K562 (cell line): ENCODE measurements around the gene CGNL1. TPM values are rescaled to one million over a fixed set of nuclear protein-coding genes. Genes with fewer than 3 reads are reported as not detected.

Source experiments
- ATAC-seq: fragments of 200-7000 bp; cut with Tn5 transposase; 3 replicates; pipeline ENCODE4 v1.9.1; 2020; ENCODE audit warnings: moderate library complexity
- BruUV-seq: library from RNA; stranded (reverse); fragments of 400-500 nt; replicated peaks from 2 replicates; lab custom pipeline; 2021; lab: Mats Ljungman, UMichigan
- CTCF ChIA-PET: fragments of 300-600 bp; formaldehyde crosslinking; extraction: SDS; loops from one replicate; lab custom pipeline; 2021; ENCODE audit warnings: low intra/inter-chr PET ratio; lab: Yijun Ruan, JAX
- POLR2A ChIA-PET: fragments of 300-600, 350-650 bp; sonication (Branson Sonifier 250); formaldehyde crosslinking; extraction: SDS; loops from one replicate; lab custom pipeline; 2021; ENCODE audit warnings: antibody characterized with exemption, inconsistent platforms; lab: Yijun Ruan, JAX
- DNase-seq, 4 experiments: peaks; one replicate each; pipeline versions ENCODE4 v3.0.0 to v3.0.0-alpha.2; 2011 to 2018; ENCODE audit warnings: low spot score in 3 of 4, mixed read lengths in 3 of 4; ENCODE audit errors: extremely low read depth in 1 of 4
- FAIRE-seq: peaks from 2 replicates; lab custom pipeline; 2011; peaks lifted over from hg19 to GRCh38; lab: Jason Lieb, UNC
- H2AFZ ChIP-seq: 2 replicates; pipeline ENCODE4 v1.6.0; 2011; ENCODE audit warnings: low read depth, low read length, control low read depth, inconsistent platforms
- H3K27ac ChIP-seq: fragments of 200-600 bp; 3 replicates; pipeline ENCODE4 v1.8.0; 2011; ENCODE audit warnings: low read depth, mild to moderate bottlenecking, control low read depth, inconsistent platforms, low read length, moderate library complexity, mixed read lengths; ENCODE audit errors: extremely low read depth
- H3K27me3 ChIP-seq, 2 experiments: fragments of 300-600 bp in 1 of 2; 2 replicates in 1 of 2; 3 replicates in 1 of 2; pipeline versions ENCODE4 v1.6.0 to v1.8.0; 2011; ENCODE audit warnings: inconsistent platforms in 2 of 2, low read length in 2 of 2, mild to moderate bottlenecking in 1 of 2, mixed read lengths in 1 of 2, moderate library complexity in 1 of 2; ENCODE audit not compliant: control insufficient read depth in 2 of 2, insufficient read depth in 2 of 2
- H3K36me3 ChIP-seq: fragments of 300-600 bp; 3 replicates; pipeline ENCODE4 v1.8.0; 2011; ENCODE audit warnings: mild to moderate bottlenecking, low read length, inconsistent platforms; ENCODE audit not compliant: control insufficient read depth, insufficient read depth
- H3K4me1 ChIP-seq, 2 experiments: fragments of 200-600 bp in 1 of 2; replicated peaks in 1 of 2; 2 replicates in 1 of 2; 3 replicates in 1 of 2; pipeline versions ENCODE4 v1.5.1 to v1.8.0; 2011; ENCODE audit warnings: inconsistent platforms in 2 of 2, low read length in 2 of 2, mild to moderate bottlenecking in 1 of 2, mixed read lengths in 1 of 2, moderate library complexity in 1 of 2; ENCODE audit not compliant: control insufficient read depth in 2 of 2, insufficient read depth in 2 of 2
- H3K4me2 ChIP-seq: 2 replicates; pipeline ENCODE4 v1.6.1; 2011; ENCODE audit warnings: low read length, control low read depth, inconsistent platforms, mixed read lengths; ENCODE audit not compliant: insufficient read depth
- H3K4me3 ChIP-seq: fragments of 200-600 bp; sonication (generic), shearing (Covaris generic); 2 replicates; pipeline ENCODE4 v1.5.1; 2016; ENCODE audit warnings: control low read depth, inconsistent platforms
- H3K79me2 ChIP-seq: fragments of 200-600 bp; 3 replicates; pipeline ENCODE4 v1.8.0; 2011; ENCODE audit warnings: low read length, inconsistent platforms; ENCODE audit not compliant: control insufficient read depth, insufficient read depth
- H3K9ac ChIP-seq, 2 experiments: 2 replicates each; pipeline versions ENCODE4 v1.6.0 to v1.6.1; 2011; ENCODE audit warnings: low read depth in 2 of 2, low read length in 2 of 2, control low read depth in 1 of 2, inconsistent platforms in 1 of 2, mild to moderate bottlenecking in 1 of 2, mixed read lengths in 1 of 2; ENCODE audit not compliant: insufficient read depth in 1 of 2
- H3K9me1 ChIP-seq: one replicate; pipeline ENCODE4 v1.6.0; 2011; ENCODE audit warnings: inconsistent platforms, mild to moderate bottlenecking, low read length, moderate library complexity; ENCODE audit not compliant: control insufficient read depth, insufficient read depth
- H3K9me3 ChIP-seq: replicated peaks from 2 replicates; pipeline ENCODE4 v1.5.1; 2011; ENCODE audit warnings: low read depth, low read length, inconsistent platforms; ENCODE audit not compliant: control insufficient read depth, insufficient read depth
- H4K20me1 ChIP-seq: replicated peaks from 2 replicates; pipeline ENCODE4 v1.6.1; 2011; ENCODE audit warnings: low read length, inconsistent platforms, mixed read lengths; ENCODE audit not compliant: control insufficient read depth, insufficient read depth
- CREB3L1 ChIP-seq: fragments of 450-650 bp; IDR thresholded peaks from 2 replicates; pipeline ENCODE4 v1.6.1; 2014; ENCODE audit warnings: low read depth, mild to moderate bottlenecking, moderate library complexity, borderline replicate concordance
- CSDE1 ChIP-seq, 2 experiments: fragments of 450-650 bp; IDR thresholded peaks; 2 replicates each; pipeline ENCODE4 v1.6.1; 2016; ENCODE audit warnings: mild to moderate bottlenecking in 1 of 2
- ILK ChIP-seq: fragments of 450-650 bp; IDR thresholded peaks from 2 replicates; pipeline ENCODE4 v1.6.1; 2016; ENCODE audit warnings: missing genetic modification characterization, low read depth, mild to moderate bottlenecking, missing compliant biosample characterization, moderate library complexity, borderline replicate concordance
- SMARCA5 ChIP-seq: fragments of 450-650 bp; IDR thresholded peaks from 2 replicates; pipeline ENCODE4 v1.6.1; 2016
- SNIP1 ChIP-seq: fragments of 450-650 bp; IDR thresholded peaks from 2 replicates; pipeline ENCODE4 v1.7.1; 2017; ENCODE audit warnings: low read depth, mild to moderate bottlenecking
- ZC3H4 ChIP-seq: sonication (generic); formaldehyde crosslinking; IDR thresholded peaks from 2 replicates; pipeline ENCODE4 v1.9.0; 2021; ENCODE audit warnings: missing genetic modification reagents, borderline replicate concordance
- ZNF318 ChIP-seq, 2 experiments: fragments of 450-650 bp; IDR thresholded peaks; 2 replicates each; pipeline ENCODE4 v1.6.1; 2016; ENCODE audit warnings: mild to moderate bottlenecking in 2 of 2, borderline replicate concordance in 1 of 2, low read depth in 1 of 2, moderate library complexity in 1 of 2
- ZNF707 ChIP-seq: fragments of 250-450 bp; sonication (Bioruptor Pico); conservative IDR thresholded peaks from 2 replicates; pipeline ENCODE4 v1.8.0; 2022; ENCODE audit warnings: inconsistent platforms, mild to moderate bottlenecking, moderate library complexity
- WGBS: fragments of 100-300 bp; shearing (Covaris generic); methylation state at CpG from one replicate; pipeline ENCODE4 v1.1.6; 2016; ENCODE audit warnings: low coverage, mixed read lengths; ENCODE audit not compliant: insufficient coverage; ENCODE audit errors: missing lambda C conversion rate; 5-methylcytosine and 5-hydroxymethylcytosine counted together
- in situ Hi-C: fragments of 300-500 bp; cut with MboI; formaldehyde crosslinking; loops from 4 replicates; pipeline ENCODE4 v1.15.0; 2018; ENCODE audit warnings: inconsistent platforms, mixed read lengths
- intact Hi-C: fragments of 100-400 bp; cut with micrococcal nuclease; formaldehyde crosslinking; loops from 2 replicates; pipeline ENCODE4 v1.14.2; 2022
- polyA plus RNA-seq, 8 experiments: library from polyadenylated mRNA; depleted of rRNA in 4 of 8; stranded (reverse) in 5 of 8; unstranded in 3 of 8; fragments of >200 nt; fragmentation: Nextera tagmentation in 2 of 8; fragmentation: Illumina TruSeq in 1 of 8; extraction: Ambion mirVana in 2 of 8; extraction: Trizol in 1 of 8; gene quantifications; 2 replicates each; pipeline versions ENCODE4 v1.2.1 to v1.2.3, GENCODE V29; 2011 to 2014; ENCODE audit warnings: inconsistent platforms in 1 of 8, missing spikeins in 1 of 8
- total RNA-seq, 7 experiments: library from RNA; depleted of rRNA in 6 of 7; stranded (reverse); fragments of >200 nt in 6 of 7; fragmentation: Illumina TruSeq in 2 of 7; extraction: Trizol in 2 of 7; gene quantifications; 2 replicates each; pipeline versions ENCODE4 v1.2.1 to v1.2.3, GENCODE V29; 2011 to 2021; ENCODE audit warnings: low replicate concordance in 1 of 7
- TF ChIP-seq, protein P1 (sequence below): sonication (generic); formaldehyde crosslinking; IDR thresholded peaks from 2 replicates; pipeline ENCODE4 v1.4.0; 2020; ENCODE audit warnings: mild to moderate bottlenecking, missing genetic modification reagents
- TF ChIP-seq, protein P2 (sequence below): IDR thresholded peaks from 2 replicates; pipeline ENCODE4 v1.6.1; 2011; ENCODE audit not compliant: insufficient read length; ENCODE audit errors: extremely low read depth

Gene CGNL1
- total and polyA plus RNA-seq, 9 of the 15 experiments (the other 6 are each of a cell fraction or from before 2014, with no cell fraction given): 0.01 to 0.07 TPM; not detected in 7

DNA sequence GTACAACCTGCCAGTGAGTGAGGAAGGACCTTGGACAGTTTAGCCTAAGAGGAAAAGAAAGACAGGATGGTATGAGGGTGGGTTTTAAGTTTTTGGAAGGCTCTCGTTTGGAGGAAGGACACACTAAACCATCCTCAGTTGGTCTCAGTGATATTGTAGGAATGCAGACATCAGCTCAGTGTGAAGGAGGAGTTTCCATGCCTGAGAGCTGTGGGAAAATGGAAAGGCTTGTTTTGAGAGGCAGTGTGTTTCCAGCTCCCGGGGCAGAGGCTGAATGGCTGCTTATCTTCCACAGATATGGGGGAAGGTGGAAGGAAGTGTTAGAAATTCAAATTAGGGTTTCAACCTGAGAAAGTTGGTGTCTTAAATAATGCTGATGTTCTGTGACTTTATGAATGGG is 125.8 kb downstream of the CGNL1 start:
- Histone ChIP-seq H3K79me2 (no peaks in the 10 kb centered on the region), H4K20me1 (no peaks in the 10 kb centered on the region), H3K4me3 (no peak overlapping the region), H3K36me3 (no peaks in the 10 kb centered on the region), H3K9me3 (no peaks in the 10 kb centered on the region), H3K4me2 (no peak overlapping the region), H3K27me3 (peaks cover 21 to 55% of the 10 kb centered on the region in 2 experiments; a peak in 4 of 5 replicates), H3K9me1 (peaks cover 3% of the 10 kb centered on the region), H3K9ac (no peak overlapping the region), H2AFZ (no peak overlapping the region), H3K27ac (no peak overlapping the region), H3K4me1 (no peaks in the 10 kb centered on the region)
- TF ChIP-seq, protein P1, sequence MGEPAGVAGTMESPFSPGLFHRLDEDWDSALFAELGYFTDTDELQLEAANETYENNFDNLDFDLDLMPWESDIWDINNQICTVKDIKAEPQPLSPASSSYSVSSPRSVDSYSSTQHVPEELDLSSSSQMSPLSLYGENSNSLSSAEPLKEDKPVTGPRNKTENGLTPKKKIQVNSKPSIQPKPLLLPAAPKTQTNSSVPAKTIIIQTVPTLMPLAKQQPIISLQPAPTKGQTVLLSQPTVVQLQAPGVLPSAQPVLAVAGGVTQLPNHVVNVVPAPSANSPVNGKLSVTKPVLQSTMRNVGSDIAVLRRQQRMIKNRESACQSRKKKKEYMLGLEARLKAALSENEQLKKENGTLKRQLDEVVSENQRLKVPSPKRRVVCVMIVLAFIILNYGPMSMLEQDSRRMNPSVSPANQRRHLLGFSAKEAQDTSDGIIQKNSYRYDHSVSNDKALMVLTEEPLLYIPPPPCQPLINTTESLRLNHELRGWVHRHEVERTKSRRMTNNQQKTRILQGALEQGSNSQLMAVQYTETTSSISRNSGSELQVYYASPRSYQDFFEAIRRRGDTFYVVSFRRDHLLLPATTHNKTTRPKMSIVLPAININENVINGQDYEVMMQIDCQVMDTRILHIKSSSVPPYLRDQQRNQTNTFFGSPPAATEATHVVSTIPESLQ: no peak
- no peak for TF ChIP-seq SMARCA5
- TF ChIP-seq, protein P2, sequence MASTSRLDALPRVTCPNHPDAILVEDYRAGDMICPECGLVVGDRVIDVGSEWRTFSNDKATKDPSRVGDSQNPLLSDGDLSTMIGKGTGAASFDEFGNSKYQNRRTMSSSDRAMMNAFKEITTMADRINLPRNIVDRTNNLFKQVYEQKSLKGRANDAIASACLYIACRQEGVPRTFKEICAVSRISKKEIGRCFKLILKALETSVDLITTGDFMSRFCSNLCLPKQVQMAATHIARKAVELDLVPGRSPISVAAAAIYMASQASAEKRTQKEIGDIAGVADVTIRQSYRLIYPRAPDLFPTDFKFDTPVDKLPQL: no peak
- TF ChIP-seq SNIP1: no peak
- no peak for TF ChIP-seq ZC3H4 (CRISPR knock-in tag)
- no peak for TF ChIP-seq ZNF707 (CRISPR knock-in tag)
- TF ChIP-seq CREB3L1: no peak
- no peak for TF ChIP-seq ZNF318 (IDR thresholded peaks at IDR 0.05; ENCODE audit: borderline replicate concordance in 1 of 2, low read depth in 1 of 2)
- no peak for TF ChIP-seq ILK (tag)
- no peak for TF ChIP-seq CSDE1 (IDR thresholded peaks at IDR 0.05)
- intact Hi-C loops: no loop called here
- in situ Hi-C loops: no loop called here
- DNase-seq (no peak), FAIRE-seq (no peak), ATAC-seq (no peak)
- POLR2A ChIA-PET: interaction anchor here (1.2 kb wide), 1 partner anchor 536 kb away, joined by 3 read pairs; no protein-coding TSS in a partner anchor
- CTCF ChIA-PET: no interaction called here
- WGBS: 0% methylated on average over 2 of the region's 2 CpGs
- BruUV-seq: no TSS peak
